Endodermal cell (in vitro differentiated cells): ENCODE data around the gene ABRACL. TPM values are rescaled to one million over a fixed set of nuclear protein-coding genes. Genes with fewer than 3 reads are reported as not detected.

Experiments used
- DNase-seq: peaks from one replicate; pipeline ENCODE4 v3.0.0-alpha.2; 2017
- H3K27ac ChIP-seq: 2 replicates; pipeline ENCODE4 v1.5.1; 2013; ENCODE audit warnings: mild to moderate bottlenecking, low read depth, low read length, moderate library complexity
- H3K27me3 ChIP-seq: 2 replicates; pipeline ENCODE4 v1.6.1; 2013; ENCODE audit warnings: mild to moderate bottlenecking, low read length, moderate library complexity; ENCODE audit not compliant: insufficient read depth, control insufficient read depth, poor library complexity, severe bottlenecking
- H3K36me3 ChIP-seq: 2 replicates; pipeline ENCODE4 v1.7.0; 2013; ENCODE audit warnings: mild to moderate bottlenecking, low read length, moderate library complexity; ENCODE audit not compliant: control insufficient read depth, insufficient read depth
- H3K4me1 ChIP-seq: one replicate; pipeline ENCODE4 v1.7.0; 2013; ENCODE audit warnings: low read length; ENCODE audit not compliant: control insufficient read depth, insufficient read depth
- H3K4me3 ChIP-seq: 2 replicates; pipeline ENCODE4 v1.5.1; 2013; ENCODE audit warnings: mild to moderate bottlenecking, low read length, moderate library complexity
- H3K9ac ChIP-seq: 2 replicates; pipeline ENCODE4 v1.6.1; 2013; ENCODE audit warnings: mild to moderate bottlenecking, low read length, moderate library complexity; ENCODE audit not compliant: poor library complexity, severe bottlenecking; ENCODE audit errors: extremely low read depth
- H3K9me3 ChIP-seq: 2 replicates; pipeline ENCODE4 v1.6.1; 2013; ENCODE audit warnings: mild to moderate bottlenecking, low read length, moderate library complexity; ENCODE audit not compliant: control insufficient read depth
- H3K27ac Mint-ChIP-seq: 2 replicates; pipeline ENCODE4 v1.8.0; 2020; ENCODE audit warnings: mixed read lengths
- H3K27me3 Mint-ChIP-seq: 2 replicates; pipeline ENCODE4 v1.8.0; 2021; ENCODE audit warnings: mild to moderate bottlenecking, mixed read lengths; ENCODE audit not compliant: insufficient read depth
- H3K36me3 Mint-ChIP-seq: 2 replicates; pipeline ENCODE4 v1.8.0; 2020; ENCODE audit warnings: low read depth, mixed read lengths
- H3K4me1 Mint-ChIP-seq: 2 replicates; pipeline ENCODE4 v1.8.0; 2020; ENCODE audit warnings: mixed read lengths
- H3K4me3 Mint-ChIP-seq: 2 replicates; pipeline ENCODE4 v1.8.0; 2020; ENCODE audit warnings: mild to moderate bottlenecking, moderate library complexity, mixed read lengths
- H3K9me3 Mint-ChIP-seq: 2 replicates; pipeline ENCODE4 v1.8.0; 2020; ENCODE audit warnings: mild to moderate bottlenecking, mixed read lengths
- WGBS, 2 experiments: methylation state at CpG; one replicate each; pipeline versions ENCODE4 v1.1.5 to v1.1.7; 2013; ENCODE audit warnings: missing lambda C conversion rate in 2 of 2, mixed read lengths in 1 of 2; ENCODE audit not compliant: insufficient coverage in 1 of 2, insufficient read length in 1 of 2; 5-methylcytosine and 5-hydroxymethylcytosine counted together
- total RNA-seq, 2 donors: library from RNA; stranded (reverse); fragmentation: NEBNext Ultra II Directional in 1 of 2; extraction: Animal tissue kit (Norgen Biotek cat#: 25700) in 1 of 2; gene quantifications; 2 replicates in 1 of 2; 3 replicates in 1 of 2; pipeline ENCODE4 v1.2.1, GENCODE V29; 2021
- TF ChIP-seq, protein P1 (sequence below): fragments of 200-600 bp; sonication (generic); conservative IDR thresholded peaks from 2 replicates; pipeline ENCODE4 v1.5.0; 2021; ENCODE audit warnings: antibody characterized with exemption, mild to moderate bottlenecking

Gene ABRACL
- total RNA-seq, 2 donors from 2014 or later: 24.7 to 45.8 TPM

GRCh38 chr6:139080255-139080920, 51.8 kb downstream of the ABRACL start:
- Histone ChIP-seq H3K9ac (no peak overlapping the region), H3K27ac (no peak overlapping the region), H3K27me3 (no peaks in the 10 kb centered on the region), H3K9me3 (no peaks in the 10 kb centered on the region), H3K4me1 (no peaks in the 10 kb centered on the region), H3K4me3 (no peak overlapping the region), H3K36me3 (no peaks in the 10 kb centered on the region)
- no peak for DNase-seq
- Mint-ChIP-seq H3K4me1 (peaks cover 2% of the 10 kb centered on the region), H3K9me3 (no peaks in the 10 kb centered on the region), H3K27ac (no peak overlapping the region), H3K4me3 (no peak overlapping the region), H3K27me3 (peaks cover 2% of the 10 kb centered on the region), H3K36me3 (no peaks in the 10 kb centered on the region)
- TF ChIP-seq, protein P1, sequence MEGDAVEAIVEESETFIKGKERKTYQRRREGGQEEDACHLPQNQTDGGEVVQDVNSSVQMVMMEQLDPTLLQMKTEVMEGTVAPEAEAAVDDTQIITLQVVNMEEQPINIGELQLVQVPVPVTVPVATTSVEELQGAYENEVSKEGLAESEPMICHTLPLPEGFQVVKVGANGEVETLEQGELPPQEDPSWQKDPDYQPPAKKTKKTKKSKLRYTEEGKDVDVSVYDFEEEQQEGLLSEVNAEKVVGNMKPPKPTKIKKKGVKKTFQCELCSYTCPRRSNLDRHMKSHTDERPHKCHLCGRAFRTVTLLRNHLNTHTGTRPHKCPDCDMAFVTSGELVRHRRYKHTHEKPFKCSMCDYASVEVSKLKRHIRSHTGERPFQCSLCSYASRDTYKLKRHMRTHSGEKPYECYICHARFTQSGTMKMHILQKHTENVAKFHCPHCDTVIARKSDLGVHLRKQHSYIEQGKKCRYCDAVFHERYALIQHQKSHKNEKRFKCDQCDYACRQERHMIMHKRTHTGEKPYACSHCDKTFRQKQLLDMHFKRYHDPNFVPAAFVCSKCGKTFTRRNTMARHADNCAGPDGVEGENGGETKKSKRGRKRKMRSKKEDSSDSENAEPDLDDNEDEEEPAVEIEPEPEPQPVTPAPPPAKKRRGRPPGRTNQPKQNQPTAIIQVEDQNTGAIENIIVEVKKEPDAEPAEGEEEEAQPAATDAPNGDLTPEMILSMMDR: no peak
- 100% methylated on average over 1 of the region's 1 CpG; no CpG with 5 or more reads in 1 of the 2 experiments for whole genome bisulfite sequencing, 2 experiments

- no peak for DNase-seq
- H3K4me1 ChIP-seq: no peaks in the 10 kb centered on the region
- H3K36me3 Mint-ChIP-seq: no peaks in the 10 kb centered on the region
- H3K4me1 Mint-ChIP-seq: peaks cover 2% of the 10 kb centered on the region
- 86% methylated on average over 4 of the region's 4 CpGs; no CpG with 5 or more reads in 1 of the 2 experiments for WGBS, 2 experiments
- no peaks in the 10 kb centered on the region for H3K9me3 ChIP-seq
- H3K27me3 ChIP-seq: no peaks in the 10 kb centered on the region
- no peaks in the 10 kb centered on the region for H3K9me3 Mint-ChIP-seq
- no peak overlapping the region for H3K9ac ChIP-seq
- H3K36me3 ChIP-seq: no peaks in the 10 kb centered on the region
- H3K27ac ChIP-seq: no peak overlapping the region
- H3K4me3 ChIP-seq: no peak overlapping the region
- H3K27me3 Mint-ChIP-seq: peaks cover 4% of the 10 kb centered on the region
- no peak overlapping the region for H3K27ac Mint-ChIP-seq
- TF ChIP-seq, protein P1: no peak
- no peak overlapping the region for H3K4me3 Mint-ChIP-seq
These were observed 52.9 kb downstream of the ABRACL start for GRCh38 chr6:139081471-139081870.

DNA sequence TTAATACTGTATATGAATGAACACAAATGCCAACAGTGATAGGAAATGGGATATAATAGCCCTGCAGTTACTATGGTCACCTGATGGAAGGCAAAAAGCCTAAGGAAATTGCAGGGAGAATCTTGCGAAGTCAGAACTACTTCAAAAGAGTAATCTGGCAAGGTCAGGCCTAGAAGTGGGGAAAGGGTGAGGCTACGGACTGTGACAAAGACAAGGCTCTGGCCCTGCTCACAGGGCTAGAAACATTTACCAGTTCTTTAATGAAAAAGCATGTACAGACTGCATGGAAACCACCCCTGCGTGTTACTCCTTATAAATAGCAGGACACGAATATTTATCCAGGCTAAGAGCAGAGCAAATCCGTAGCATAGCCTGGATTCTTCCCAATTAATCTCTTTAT, 53.8 kb downstream of the ABRACL start:
- DNase-seq: no peak
- H3K27ac Mint-ChIP-seq: no peak overlapping the region
- WGBS, 2 experiments: 93 to 95% methylated on average over 4 to 5 of the region's 5 CpGs

More for the DNA sequence above, 53.8 kb downstream of the ABRACL start:
- Mint-ChIP-seq H3K27me3 (peaks cover 4% of the 10 kb centered on the region), H3K36me3 (no peaks in the 10 kb centered on the region), H3K4me3 (no peak overlapping the region), H3K4me1 (peaks cover 2% of the 10 kb centered on the region), H3K9me3 (no peaks in the 10 kb centered on the region)
- H3K36me3 ChIP-seq: no peaks in the 10 kb centered on the region
- no peak overlapping the region for H3K9ac ChIP-seq
- no peaks in the 10 kb centered on the region for H3K4me1 ChIP-seq
- no peaks in the 10 kb centered on the region for H3K27me3 ChIP-seq
- no peaks in the 10 kb centered on the region for H3K9me3 ChIP-seq
- H3K27ac ChIP-seq: no peak overlapping the region
- TF ChIP-seq, protein P1: no peak
- H3K4me3 ChIP-seq: no peak overlapping the region
